Endothelial cell (in vitro differentiated cells): ENCODE data around the gene GPR3. TPM values are rescaled to one million over a fixed set of nuclear protein-coding genes. Genes with fewer than 3 reads are reported as not detected.

Experiments
- DNase-seq: peaks from one replicate; pipeline ENCODE4 v3.0.0; 2021; ENCODE audit warnings: low spot score
- H3K27ac Mint-ChIP-seq: one replicate; pipeline ENCODE4 v1.8.0; 2021; ENCODE audit warnings: mixed read lengths, inconsistent platforms; ENCODE audit not compliant: unreplicated experiment
- H3K27me3 Mint-ChIP-seq: one replicate; pipeline ENCODE4 v1.8.0; 2021; ENCODE audit warnings: mild to moderate bottlenecking, moderate library complexity, mixed read lengths, inconsistent platforms; ENCODE audit not compliant: unreplicated experiment
- H3K36me3 Mint-ChIP-seq: one replicate; pipeline ENCODE4 v1.8.0; 2021; ENCODE audit warnings: mild to moderate bottlenecking, low read depth, mixed read lengths, inconsistent platforms; ENCODE audit not compliant: unreplicated experiment
- H3K4me1 Mint-ChIP-seq: one replicate; pipeline ENCODE4 v1.8.0; 2021; ENCODE audit warnings: mild to moderate bottlenecking, mixed read lengths, inconsistent platforms; ENCODE audit not compliant: unreplicated experiment
- H3K4me3 Mint-ChIP-seq: one replicate; pipeline ENCODE4 v1.8.0; 2021; ENCODE audit warnings: mild to moderate bottlenecking, mixed read lengths, inconsistent platforms; ENCODE audit not compliant: unreplicated experiment
- H3K9me3 Mint-ChIP-seq: one replicate; pipeline ENCODE4 v1.8.0; 2021; ENCODE audit warnings: mixed read lengths, inconsistent platforms; ENCODE audit not compliant: unreplicated experiment
- CTCF ChIP-seq: fragments of 200-600 bp; sonication (generic); IDR thresholded peaks from one replicate; pipeline ENCODE4 v1.5.0; 2021; ENCODE audit warnings: antibody characterized with exemption; ENCODE audit not compliant: unreplicated experiment
- total RNA-seq: library from RNA; stranded (reverse); fragmentation: NEBNext Ultra II Directional; extraction: Animal tissue kit (Norgen Biotek cat#: 25700); gene quantifications from one replicate; pipeline ENCODE4 v1.2.1, GENCODE V29; 2021; ENCODE audit not compliant: unreplicated experiment

The GPR3 gene
- total RNA-seq, 1 donor from 2014 or later, result 2.4 TPM

- Mint-ChIP-seq H3K36me3 (peaks cover 16% of the 10 kb centered on the region), H3K4me1 (peaks cover 27% of the 10 kb centered on the region), H3K9me3 (no peaks in the 10 kb centered on the region), H3K4me3 (peak overlapping the region; percentile 77), H3K27me3 (peaks cover 21% of the 10 kb centered on the region), H3K27ac (no peak overlapping the region)
- TF ChIP-seq CTCF, result no peak
- no peak for DNase-seq
Observed at GRCh38 chr1:27363766-27364695, 28.4 kb upstream of the GPR3 start.

- H3K9me3 Mint-ChIP-seq, result no peaks in the 10 kb centered on the region
- H3K4me1 Mint-ChIP-seq, result peaks cover 27% of the 10 kb centered on the region
- no peak for TF ChIP-seq CTCF
- H3K27ac Mint-ChIP-seq, result no peak overlapping the region
- peaks cover 13% of the 10 kb centered on the region for H3K36me3 Mint-ChIP-seq
- peak overlapping the region; percentile 91 for H3K4me3 Mint-ChIP-seq
- no peak for DNase-seq
- peaks cover 16% of the 10 kb centered on the region for H3K27me3 Mint-ChIP-seq
Observed at GRCh38 chr1:27364696-27365371, 27.6 kb upstream of the GPR3 start.

- Mint-ChIP-seq H3K4me3 (peak overlapping the region; percentile 91), H3K27ac (peak overlapping the region; percentile 42), H3K36me3 (peaks cover 13% of the 10 kb centered on the region), H3K27me3 (peaks cover 14% of the 10 kb centered on the region), H3K4me1 (peaks cover 24% of the 10 kb centered on the region), H3K9me3 (no peaks in the 10 kb centered on the region)
- TF ChIP-seq CTCF, result no peak
- DNase-seq, result peak; percentile 84
Observed at GRCh38 chr1:27365372-27366112, 26.9 kb upstream of the GPR3 start.

GRCh38 chr1:27366113-27366410 lies 26.4 kb upstream of the GPR3 start:
- H3K36me3 Mint-ChIP-seq, result peaks cover 13% of the 10 kb centered on the region
- peaks cover 24% of the 10 kb centered on the region for H3K4me1 Mint-ChIP-seq
- H3K9me3 Mint-ChIP-seq, result no peaks in the 10 kb centered on the region
- peak; percentile 75 for DNase-seq
- H3K27ac Mint-ChIP-seq, result peak overlapping the region; percentile 42
- H3K4me3 Mint-ChIP-seq, result peak overlapping the region; percentile 91
- no peak for TF ChIP-seq CTCF
- H3K27me3 Mint-ChIP-seq, result peaks cover 14% of the 10 kb centered on the region
